Activated gamma-delta T cell treated with Interleukin-2 at 50 U/mL for 16 hours (primary cell): ENCODE results near the gene RFNG.
A peak's percentile ranks its signal among the peaks of the same experiment; 100 is the strongest.

Experiments used
- DNase-seq: peaks from one replicate; pipeline ENCODE4 v3.0.0-alpha.2; 2020

Gene RFNG

DNA sequence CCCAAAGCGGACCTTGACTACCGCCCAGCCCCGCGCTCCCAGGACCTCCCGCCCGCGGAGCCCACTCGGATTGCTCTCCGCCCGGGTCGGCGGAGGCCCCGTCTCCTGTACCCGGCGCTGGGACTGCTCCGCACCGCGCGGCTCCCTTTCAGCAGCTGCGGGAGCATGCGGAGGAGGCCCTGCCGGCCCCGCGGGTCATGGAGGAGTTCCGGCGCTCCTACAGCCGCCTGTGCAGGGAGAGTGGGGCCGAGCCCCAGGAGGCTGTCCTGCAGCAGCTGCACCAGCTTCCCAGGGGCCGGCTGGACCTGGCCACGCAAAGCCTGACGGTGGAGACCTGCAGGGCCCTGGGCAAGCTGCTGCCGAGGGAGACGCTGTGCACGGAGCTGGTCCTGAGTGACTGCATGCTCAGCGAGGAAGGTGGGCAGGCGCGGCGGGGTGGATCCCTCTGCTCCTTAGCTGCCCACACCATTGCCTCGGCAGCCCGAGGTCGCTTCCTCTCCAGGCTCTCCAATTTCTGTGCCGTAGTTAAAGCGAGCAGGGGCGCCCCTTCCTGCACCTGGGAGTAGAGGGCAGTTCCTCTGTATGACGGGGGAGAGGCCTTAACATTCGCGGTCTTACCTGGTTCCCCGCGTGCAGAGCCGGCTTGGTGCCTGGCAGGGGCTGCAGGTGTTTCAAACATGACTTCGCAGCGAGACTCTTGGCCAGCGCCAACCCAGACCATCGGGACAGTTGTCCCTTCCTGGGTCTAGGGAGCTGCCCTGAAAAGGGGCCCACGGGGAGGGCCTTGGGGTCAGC lies 28.0 kb downstream of the RFNG start:
- no peak for DNase-seq

DNA sequence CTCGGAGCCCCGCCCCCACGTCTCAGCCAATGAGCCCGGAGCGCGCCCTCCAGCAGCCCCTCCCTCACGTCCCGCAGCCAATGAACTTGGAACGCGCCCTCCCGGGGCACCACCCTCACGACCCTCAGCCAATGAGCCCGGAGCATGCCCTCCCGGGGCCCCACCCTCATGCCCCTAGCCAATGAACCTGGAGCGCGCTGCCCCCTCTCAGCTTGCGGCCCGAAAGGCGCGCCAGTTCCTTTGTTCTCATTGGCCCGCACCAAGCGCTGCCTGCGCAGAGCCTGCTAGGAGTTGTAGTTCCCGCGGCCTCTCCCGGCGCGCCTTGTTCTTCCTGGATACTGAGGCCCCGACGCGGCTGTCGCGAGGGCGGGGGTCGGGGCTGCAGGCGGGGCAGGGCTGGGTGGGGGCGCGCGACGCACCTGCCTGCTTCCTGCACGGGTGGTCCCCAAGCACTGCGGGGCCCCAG lies 28.6 kb downstream of the RFNG start, which contains the start of gene LRRC45:
Gene LRRC45 (plus strand): TSS at position 325 of the 466 bp plus-strand sequence. CDS start 339 bp downstream, outside the sequence.
- DNase-seq: peak; percentile 100

DNA sequence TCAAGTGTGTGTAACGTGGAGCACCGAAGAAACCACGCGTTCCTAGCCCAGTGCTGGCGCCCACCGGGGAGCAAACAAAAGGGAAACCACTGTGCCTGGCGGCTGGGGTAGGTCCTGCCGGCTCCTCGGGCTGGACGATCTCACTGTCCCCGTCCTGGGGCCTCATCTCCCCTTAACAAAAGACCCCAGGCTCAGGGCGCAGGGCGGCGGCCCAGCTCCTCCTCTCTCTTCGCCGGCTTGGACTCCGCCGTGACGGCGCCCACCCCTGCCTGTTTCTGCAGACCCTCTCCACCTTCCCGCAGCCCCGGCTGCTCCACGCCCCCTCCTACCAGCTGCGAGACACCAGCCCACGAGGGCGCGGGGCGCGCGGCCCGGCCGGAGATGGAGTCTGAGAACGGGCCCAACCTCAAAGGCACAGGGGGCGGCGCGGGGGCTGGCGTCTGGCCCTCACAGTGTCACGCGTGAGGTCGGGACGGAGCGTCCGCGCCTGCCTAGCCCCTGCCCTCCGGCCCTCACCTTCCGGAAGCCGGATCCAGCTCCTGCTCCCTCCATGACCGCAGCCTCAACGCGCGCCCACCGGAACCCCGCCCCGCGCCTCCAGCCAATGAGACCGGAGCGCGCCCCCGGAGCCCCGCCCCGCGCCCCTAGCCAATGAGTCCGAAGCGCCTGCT lies 29.2 kb downstream of the RFNG start, which contains the start of gene CENPX:
Gene CENPX (minus strand): TSS at position 569 of the 671 bp plus-strand sequence. CDS start 17 bp downstream, at position 552.
- no peak for DNase-seq

DNA sequence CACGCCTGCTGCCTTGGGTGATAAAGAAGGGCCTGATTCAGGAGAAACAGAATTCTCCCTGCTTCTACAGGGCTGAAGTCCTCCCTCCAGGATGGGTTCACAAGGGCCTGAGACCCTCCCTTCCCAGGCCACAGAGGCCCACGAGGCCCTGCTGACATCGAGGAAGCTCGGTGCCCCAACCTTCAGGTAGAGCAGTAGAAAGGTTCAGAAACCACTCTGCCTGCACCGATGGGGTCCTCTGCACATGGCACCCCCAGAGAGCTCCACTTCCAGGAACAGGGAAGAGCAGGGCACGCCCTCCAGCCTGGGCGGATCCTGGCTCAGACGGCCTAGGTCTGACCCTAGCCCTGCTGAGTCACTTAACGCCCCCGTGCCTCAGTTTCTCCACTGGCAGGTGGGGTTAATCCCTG lies 29.7 kb downstream of the RFNG start:
- DNase-seq: no peak

DNA sequence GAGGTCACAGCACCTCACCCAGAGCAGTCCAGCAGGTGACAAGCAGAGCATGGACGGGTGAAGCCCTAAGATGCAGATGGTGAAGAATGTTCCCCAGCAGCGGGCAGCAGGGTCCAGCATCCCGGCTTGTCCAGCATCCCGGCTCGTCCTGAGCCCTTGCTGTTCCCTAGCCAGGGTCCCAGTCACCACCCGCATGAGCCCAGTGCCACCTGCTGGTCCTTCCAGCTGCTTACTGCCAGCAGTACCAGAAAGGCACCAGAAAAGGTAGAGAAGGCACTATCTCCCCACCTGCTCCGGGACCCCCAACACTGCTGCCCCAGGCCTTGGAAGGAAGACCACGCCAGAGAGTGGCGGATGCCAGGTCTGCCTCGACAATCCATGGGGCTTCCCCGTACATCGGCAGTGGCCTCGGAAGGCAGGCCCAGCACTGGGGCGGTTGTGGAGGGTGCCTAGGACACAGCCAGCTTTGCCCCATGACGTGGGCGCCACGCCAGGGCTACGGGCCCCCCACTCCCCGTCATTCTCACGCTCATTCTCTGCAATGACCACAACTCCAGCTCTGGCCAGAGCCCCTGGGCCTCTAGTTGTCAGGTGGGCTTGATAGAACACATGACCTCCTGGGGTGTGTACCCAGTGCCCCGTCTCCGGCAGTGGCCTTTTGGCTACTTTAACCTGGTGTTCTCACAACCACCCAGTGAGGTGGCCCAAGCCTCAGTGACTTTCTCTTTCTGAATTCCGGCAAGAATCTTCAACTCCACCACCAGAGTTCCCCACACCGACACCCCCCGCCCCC lies 30.3 kb downstream of the RFNG start:
- DNase-seq: peak; percentile 49

DNA sequence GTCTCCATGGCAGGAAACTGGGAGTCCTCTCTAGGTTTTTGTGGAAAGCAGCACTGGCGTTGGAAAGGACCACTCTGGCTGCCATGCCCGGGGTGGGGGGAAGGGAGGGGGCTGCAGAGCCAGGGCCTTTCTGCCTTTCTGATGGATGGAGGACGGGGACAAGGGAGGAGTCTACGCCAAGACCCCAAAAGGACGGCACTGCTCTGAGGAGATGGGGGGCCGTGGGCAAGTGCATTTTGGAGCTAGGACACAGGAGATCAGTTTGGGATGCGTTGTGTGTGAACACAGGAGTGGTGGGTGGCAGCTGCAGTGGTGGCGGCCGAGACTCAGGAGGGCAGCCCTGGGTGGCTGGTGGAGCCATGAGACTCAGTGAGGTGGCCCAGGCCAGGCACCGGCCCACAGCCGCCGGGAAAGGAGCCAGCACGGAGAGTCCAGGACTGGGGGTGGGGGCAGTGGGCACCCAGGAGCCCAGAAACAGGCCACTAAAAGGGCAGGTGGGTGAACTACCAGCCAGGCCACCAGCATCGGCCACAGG lies 31.0 kb downstream of the RFNG start:
- DNase-seq: no peak

DNA sequence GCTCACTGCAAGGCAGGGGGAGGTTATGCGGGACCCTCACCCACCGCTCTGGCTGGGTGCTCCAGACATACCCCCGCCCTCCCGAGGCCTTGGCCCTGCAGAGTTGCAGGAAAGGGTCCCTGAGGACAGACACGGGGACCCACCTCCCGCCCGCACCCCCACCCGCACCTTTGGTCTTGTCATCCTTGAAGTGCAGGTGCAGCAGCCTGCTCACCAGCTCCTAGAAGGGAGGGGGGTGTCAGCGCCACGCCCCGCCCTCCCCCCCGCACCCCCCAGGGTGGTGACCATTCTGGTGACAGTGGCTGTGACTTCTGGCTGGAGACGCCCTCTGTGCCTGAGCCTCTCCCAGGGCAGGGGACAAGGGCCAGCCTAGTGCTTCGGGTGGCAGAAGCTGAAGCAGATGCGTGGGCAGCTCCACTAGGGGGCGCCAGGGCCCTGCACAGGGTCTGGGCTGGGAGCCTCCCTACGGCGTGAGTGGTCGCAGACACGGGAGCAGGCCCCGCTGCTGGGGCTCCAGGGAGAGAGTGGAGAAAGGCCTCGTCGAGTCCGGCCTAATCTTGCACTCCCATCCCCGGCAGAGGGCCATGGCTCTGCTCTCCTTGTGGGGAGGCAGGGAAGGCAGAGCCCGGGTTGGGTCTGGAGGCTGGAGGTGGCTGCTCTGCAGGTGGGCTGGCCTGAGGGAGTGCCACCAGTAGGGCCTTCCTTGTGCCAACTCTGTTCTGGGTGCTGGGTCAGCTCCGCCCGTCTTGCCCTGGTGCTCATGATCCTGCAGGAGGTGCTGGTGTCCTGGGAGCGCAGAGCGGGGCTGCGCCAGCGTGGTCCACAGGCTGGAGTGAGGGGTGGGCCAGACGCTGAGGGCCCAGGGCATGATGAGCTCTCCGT lies 31.7 kb downstream of the RFNG start:
- peak; percentile 57 for DNase-seq

DNA sequence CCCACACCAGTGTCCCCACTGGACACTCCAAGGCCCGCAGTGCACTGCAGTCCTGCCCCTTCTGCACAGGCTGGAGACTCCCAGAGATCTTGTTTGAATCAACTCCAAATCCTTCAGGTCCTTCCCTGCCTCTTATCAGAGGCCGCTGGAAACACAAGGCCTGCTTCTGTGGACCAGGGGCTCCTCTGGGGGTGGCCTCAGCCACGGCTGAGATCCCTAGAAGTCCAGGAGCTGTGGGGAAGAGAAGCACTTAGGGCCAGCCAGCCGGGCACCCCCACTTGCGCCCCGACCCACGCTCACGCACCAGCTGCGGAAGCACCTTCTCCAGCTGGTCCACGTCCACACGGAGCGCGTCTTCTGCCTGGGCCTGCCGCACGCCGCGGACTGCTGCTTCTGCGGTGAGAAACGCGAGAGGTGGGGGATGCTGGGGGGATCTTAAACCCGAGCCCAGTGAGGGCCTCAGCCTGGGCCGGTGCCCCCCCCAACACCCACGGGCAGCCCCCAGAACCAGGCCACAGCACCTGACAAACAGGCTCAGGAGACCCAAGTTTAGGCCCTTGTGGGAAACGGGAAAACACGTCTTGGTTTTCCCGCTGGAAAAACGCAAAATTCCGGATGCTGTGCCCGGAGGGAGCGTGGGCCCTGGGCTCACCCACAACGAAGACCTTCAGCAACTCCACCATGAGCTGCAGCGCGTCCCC lies 32.5 kb downstream of the RFNG start:
- no peak for DNase-seq

DNA sequence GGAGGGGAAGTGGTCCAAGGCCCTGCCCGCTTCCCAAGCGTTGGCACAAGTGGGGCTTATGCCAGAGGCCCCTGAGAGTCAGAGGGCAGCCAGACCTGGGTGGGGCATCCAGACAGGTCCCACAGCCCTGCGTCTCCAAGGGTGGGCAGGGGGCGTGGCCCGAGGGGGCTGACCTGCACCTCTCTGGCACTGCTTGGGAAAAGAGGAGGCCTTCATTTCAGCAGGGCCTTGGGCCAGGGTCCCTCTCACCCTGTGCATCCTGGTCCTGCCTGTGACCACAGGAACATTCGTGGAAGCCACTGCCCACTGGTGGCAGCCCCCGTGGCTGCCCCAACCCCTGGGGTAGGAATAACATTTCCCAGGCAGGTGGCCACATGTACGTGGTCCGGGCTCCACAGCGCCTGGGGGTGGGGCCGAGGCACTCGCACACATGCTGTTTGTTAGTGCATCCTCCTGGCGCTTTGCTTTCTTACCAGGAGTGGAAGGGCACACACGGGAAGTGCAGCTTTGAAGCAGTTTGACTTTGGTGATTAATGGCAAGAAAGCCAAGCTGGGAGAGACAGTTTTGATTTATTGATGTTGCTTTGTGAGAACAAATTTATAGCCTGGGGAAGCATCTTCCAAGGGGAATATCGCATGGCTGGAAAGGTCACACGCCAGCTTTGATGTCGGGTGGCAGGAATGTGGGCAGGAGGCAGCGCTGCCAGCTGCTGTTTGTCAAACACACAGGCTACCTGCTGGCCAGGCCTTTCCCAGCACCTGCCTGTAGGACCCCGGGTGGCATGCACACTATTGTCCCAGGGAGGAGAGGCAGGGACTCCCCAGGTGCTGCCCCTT lies 33.2 kb downstream of the RFNG start:
- DNase-seq: no peak

DNA sequence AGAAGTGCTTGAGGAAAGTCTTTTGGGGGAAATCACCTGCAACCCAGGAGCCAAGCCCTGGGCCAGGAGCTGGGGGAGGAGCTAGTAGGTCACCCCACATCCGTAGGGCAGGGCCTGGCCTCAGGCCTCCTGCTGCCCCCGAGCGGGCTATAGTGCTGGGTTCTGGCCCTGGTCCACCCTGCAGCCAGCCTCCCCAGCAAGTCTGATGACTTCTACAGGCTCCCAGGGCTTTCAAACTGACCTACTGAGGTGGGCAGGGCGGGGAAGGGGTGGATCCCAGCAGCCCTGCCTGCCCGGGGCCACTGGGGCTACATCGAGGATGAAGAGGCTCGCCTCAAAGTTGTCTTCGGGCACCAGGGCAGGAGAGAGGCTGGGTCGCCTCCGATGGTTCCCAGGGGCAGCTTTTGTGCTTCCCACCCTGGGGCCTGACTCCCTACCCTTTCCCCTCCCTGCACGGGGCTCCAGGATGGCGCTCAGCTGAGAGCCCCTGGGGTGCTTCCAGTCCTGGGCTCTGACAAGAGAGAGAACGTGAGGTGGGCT lies 33.9 kb downstream of the RFNG start:
- DNase-seq: no peak

DNA sequence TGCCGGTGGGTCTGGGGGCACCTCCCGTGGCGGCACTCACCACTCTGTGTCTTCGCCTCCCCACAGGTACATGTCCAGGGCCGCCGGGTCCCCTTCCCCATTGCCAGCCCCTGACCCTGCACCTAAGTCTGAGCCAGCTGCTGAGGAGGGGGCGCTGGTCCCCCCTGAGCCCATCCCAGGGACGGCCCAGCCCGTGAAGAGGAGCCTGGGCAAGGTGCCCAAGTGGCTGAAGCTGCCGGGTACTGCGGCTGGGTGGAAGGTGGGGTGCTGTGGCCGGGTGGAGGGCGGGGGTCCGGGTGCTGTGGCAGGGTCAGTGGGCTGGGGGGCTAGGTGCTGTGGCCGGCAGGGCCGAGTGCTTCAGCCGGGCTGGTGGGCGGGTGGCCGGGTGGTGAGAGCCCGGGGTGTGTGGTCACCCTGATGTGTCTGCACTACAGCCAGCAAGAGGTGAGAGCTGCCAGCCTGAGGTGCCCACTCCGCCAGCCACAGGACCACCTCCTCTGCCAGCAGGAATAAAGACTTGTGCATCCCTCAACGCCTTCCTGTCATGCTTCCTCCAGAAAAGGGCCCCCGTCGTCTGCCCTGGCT lies 34.6 kb downstream of the RFNG start:
- DNase-seq: no peak

DNA sequence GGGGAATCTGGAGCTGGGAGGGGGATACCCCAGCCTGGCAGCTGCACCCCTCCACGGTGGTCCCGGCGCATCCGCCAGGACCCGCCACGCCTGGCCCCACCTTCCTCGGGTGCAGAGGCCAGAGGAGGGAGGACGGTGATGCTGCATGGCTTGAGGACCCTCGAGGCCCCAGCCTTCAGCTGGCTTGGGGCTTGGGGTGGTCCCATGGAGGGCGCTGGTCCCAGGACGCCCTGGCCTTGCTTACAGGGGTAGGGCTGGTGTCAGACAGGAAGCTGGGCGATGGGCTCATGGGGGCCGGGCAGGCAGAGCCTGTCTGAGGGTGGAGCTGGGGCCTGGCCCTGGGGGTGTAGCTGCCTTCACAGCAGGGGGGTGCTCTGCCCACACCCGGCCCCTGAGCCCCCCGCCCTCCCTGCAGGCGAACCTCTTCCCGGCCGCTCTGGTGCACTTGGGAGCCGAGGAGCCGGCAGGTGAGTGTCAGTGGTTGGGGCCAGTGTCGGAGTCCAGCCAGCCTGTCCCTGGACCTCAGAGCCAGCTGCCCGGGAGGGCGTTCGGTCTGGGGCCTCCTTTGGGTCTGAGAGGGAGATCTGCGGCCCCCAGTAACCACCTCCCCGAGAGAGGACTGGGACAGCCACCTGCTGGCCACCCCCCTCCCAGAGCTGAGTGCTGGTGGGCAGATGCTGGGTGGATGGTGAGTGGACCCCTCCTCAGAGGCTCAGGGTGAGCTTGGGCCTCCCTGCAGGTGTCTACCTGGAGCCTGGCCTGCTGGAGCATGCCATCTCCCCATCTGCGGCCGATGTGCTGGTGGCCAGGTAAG lies 35.3 kb downstream of the RFNG start:
- no peak for DNase-seq

DNA sequence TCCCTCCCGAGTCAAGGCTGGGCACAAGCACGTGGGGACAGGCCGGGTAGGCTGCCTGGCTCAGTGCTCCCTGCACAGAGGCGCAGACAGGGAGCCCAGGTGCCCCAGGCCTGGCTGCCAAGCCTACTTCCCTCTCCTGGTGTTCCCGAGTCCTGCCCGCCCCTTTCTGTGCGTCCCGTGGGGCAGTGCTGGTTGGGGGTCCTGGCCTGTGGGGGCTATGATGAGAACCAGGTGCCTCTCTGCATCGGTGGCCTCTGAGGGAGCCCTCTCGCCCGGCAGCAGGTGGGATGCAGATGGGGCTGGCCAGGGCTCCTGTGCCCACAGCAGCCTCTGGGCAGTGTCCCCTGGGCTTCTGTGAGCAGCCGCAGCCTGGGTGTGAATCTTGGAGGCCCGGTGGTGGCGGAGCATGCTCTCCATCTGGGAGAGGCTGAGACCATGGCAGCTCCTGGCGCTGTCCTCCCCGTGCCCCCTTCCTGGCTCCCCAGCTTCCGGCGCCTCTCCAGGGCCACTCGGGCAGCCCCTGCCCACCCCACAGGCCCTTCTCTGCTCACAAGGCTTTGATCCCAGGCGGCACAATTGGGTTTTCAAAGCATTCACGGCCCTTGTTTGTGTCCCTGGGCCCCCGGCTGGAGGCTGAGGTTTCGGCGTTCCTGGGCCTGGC lies 36.2 kb downstream of the RFNG start:
- DNase-seq: no peak

DNA sequence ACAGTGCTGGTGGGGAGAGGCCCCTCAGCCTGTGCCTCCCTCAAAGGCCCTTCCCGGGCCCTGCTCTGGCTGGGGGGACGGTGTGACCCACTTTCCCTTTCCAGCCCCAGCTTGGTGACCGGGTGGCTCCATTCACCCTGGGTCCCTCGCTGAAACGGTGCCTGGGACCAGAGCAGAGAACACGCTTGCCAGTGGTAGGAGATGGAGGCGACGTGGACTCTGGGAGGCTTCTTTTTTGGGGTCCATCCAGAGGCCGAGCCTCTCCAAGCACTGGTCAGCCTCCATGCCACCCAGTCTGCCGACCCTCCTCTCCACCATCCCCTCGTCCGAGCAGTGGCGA lies 36.7 kb downstream of the RFNG start:
- DNase-seq: no peak

DNA sequence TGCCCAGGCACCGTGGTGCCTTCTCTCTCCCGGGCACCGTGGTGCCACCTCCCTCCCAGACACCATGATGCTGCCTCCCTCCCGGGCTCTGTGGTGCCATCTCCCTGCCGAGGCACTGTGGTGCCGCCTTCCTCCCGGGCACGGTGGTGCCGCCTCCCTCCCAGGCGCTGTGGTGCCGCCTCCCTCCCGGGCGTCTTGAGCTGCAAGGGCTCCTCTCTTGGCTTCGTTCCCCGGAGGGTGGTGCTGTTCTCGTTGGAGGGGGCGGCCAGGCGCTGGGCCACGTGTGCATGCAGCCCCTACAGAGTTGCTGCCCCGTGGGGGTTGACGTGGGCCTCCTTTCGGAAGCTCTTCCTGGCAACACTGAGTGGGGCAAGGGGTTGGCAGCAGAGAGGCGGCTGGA lies 37.2 kb downstream of the RFNG start:
- no peak for DNase-seq

DNA sequence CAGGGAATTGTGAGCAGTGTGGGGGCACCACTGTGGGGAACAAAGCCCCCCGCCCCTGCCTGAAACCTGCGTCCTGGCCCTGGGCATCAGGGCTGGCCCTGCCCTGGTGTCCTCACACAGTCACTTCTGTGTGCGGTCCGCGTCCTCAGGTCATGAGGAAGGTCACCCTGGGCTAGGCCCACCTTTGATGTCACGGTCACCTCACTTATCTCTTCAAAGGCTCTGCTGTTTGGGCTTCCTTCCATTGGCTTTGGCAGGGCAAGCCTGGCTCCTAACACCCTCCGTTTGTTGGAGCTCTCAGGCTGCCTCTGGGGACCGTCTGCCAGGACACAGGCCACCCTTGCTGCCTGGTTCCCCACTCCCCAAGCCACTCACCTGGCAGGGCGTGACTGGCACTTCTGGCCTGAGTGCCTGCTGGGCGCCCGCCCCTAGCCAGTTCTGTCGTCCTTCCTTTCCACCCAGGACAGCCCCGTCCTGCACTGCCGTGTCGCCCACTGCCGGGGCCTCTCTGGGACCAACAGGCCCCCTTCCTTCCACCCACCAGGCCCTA lies 37.8 kb downstream of the RFNG start:
- DNase-seq: no peak

DNA sequence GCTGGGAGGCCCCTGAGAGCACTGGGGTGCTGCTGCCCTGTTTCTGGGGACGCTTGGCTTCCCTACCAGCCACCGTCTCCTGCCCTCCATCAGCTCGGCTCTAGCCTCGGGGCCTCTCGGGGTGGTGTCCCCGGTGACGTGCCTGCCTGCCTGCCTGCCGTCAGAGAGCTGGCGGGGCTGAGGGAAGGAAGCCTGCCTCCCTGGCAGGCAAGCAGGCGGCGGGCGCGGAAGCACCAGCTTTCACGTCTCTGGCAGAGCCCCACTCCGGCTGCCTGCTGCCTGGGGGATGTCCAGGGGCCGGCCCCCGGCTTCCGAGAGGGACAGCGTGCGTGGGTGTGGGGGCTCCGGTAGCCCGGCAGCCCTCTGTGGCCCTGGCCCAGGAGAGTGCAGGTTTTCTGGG lies 38.3 kb downstream of the RFNG start:
- DNase-seq: no peak
